Forelimb muscle (tissue), 1 donor: ENCODE results near the gene ITGAE. TPM values are rescaled to one million over a fixed set of nuclear protein-coding genes. Genes with fewer than 3 reads are reported as not detected.
"Not testable (repeated sequence)": the region's sequence is repeated elsewhere in the genome, so short reads cannot be mapped to it uniquely, and the experiment has no call there.

Experiments used
- DNase-seq: peaks from one replicate; pipeline ENCODE4 v3.0.0-alpha.2; 2013; ENCODE audit warnings: low read depth
- polyA plus RNA-seq: library from polyadenylated mRNA; unstranded; fragments of 120-200 nt; gene quantifications from one replicate; pipeline ENCODE4 v1.2.1, GENCODE V29; 2013; ENCODE audit not compliant: insufficient read length

Gene ITGAE
- polyA plus RNA-seq, 1 donor, result 32.7 TPM

- DNase-seq, result no peak
These were observed 5.4 kb downstream of the ITGAE start for GRCh38 chr17:3795390-3796102.

GRCh38 chr17:3794557-3795389 is 6.2 kb downstream of the ITGAE start:
- DNase-seq, result no peak

- DNase-seq, result not testable (repeated sequence)
These were observed 6.8 kb downstream of the ITGAE start for GRCh38 chr17:3794152-3794551.

- DNase-seq, result not testable (repeated sequence)
These were observed 7.7 kb downstream of the ITGAE start for GRCh38 chr17:3793258-3793657.

- no peak for DNase-seq
These were observed 8.5 kb downstream of the ITGAE start for GRCh38 chr17:3792481-3792880.

GRCh38 chr17:3788200-3788599 is 12.8 kb downstream of the ITGAE start:
- no peak for DNase-seq

GRCh38 chr17:3785323-3785722 is 15.7 kb downstream of the ITGAE start:
- DNase-seq, result not testable (repeated sequence)

- no peak for DNase-seq
These were observed 18.2 kb downstream of the ITGAE start for GRCh38 chr17:3782751-3783150.

- DNase-seq, result no peak
These were observed 20.0 kb downstream of the ITGAE start for GRCh38 chr17:3780986-3781385.

GRCh38 chr17:3777366-3778120 is 23.4 kb downstream of the ITGAE start:
- no peak for DNase-seq

- DNase-seq, result no peak
These were observed 27.0 kb downstream of the ITGAE start for GRCh38 chr17:3773966-3774365.

GRCh38 chr17:3773511-3773910 is 27.5 kb downstream of the ITGAE start:
- DNase-seq, result no peak

GRCh38 chr17:3772764-3773163 is 28.2 kb downstream of the ITGAE start:
- no peak for DNase-seq

GRCh38 chr17:3771140-3771539 is 29.8 kb downstream of the ITGAE start:
- no peak for DNase-seq

GRCh38 chr17:3770466-3770865 is 30.5 kb downstream of the ITGAE start:
- DNase-seq, result no peak

GRCh38 chr17:3768769-3769168 is 32.2 kb downstream of the ITGAE start:
- DNase-seq, result no peak

- no peak for DNase-seq
These were observed 32.6 kb downstream of the ITGAE start for GRCh38 chr17:3768341-3768740.

GRCh38 chr17:3766779-3767178 is 34.2 kb downstream of the ITGAE start:
- DNase-seq, result no peak

GRCh38 chr17:3765981-3766380 is 35.0 kb downstream of the ITGAE start:
- DNase-seq, result no peak

- DNase-seq, result no peak
These were observed 37.2 kb downstream of the ITGAE start for GRCh38 chr17:3763777-3764170.

GRCh38 chr17:3762922-3763776 is 37.8 kb downstream of the ITGAE start:
- DNase-seq, result no peak
